HG03135 (cell line): ENCODE data around the gene FIZ1.

Source experiments
- ATAC-seq: cut with Tn5 transposase; IDR thresholded peaks from one replicate; pipeline ENCODE4 v1.9.1; 2021; ENCODE audit warnings: mild to moderate bottlenecking, moderate library complexity; ENCODE audit not compliant: unreplicated experiment

The FIZ1 gene

GRCh38 chr19:55636723-55637122 lies 37.4 kb upstream of the FIZ1 start:
- ATAC-seq, result no peak

GRCh38 chr19:55635856-55636440 lies 36.6 kb upstream of the FIZ1 start:
- no peak for ATAC-seq

GRCh38 chr19:55635334-55635717 lies 36.0 kb upstream of the FIZ1 start:
- ATAC-seq, result no peak

DNA sequence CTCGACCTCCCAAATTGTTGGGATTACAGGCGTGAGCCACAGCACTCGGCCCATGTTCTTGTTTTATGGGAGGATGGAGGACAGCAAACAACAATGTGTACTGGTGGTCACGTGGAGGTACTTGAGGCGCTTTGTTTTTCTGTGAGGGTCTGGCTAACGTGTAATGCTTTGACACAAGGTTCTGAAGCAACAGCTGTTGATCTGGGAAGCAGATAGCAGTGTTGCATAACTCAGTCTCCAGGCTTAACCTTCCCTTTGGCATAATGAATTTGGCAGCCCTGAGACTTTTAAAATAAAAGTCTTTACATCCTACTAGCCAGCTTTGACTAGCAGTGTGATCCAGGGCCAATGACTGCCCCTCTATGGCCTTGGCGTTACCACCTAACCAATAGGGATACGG lies 34.5 kb upstream of the FIZ1 start:
- no peak for ATAC-seq

GRCh38 chr19:55632463-55632834 lies 33.1 kb upstream of the FIZ1 start:
- no peak for ATAC-seq

DNA sequence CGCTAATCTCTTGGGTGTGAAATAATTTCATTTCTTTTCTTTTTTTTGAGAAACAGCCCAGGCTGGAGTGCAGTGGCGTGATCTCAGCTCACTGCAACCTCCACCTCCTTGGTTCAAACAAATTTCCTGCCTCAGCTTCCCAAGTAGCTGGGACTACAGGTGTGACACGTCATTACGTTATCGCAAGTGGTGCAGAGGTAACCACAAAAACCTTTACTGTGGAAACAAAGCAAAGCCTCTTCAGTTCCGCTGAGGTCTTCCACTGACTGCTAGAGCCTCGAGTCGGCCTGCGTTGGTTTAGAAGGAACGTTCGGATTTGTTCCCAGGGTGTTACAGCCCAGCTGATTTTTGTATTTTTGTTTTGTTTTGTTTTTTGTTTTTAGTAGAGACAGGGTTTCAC lies 27.0 kb upstream of the FIZ1 start:
- ATAC-seq, result no peak

DNA sequence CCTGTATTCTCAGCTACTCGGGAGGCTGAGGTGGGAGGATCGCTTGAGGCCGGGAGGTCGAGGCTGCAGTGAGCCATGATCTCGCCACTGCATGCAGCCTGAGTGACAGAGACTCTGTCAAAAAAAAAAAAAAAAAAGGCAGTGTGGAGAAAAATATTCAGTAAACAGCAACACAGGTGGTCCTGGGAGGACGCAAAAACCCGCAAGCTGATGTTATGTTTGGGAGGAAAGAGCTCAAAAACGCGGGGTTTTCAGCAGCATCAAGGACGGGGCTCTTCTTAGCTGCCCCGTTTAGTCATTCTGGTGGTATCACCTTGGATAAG lies 25.6 kb upstream of the FIZ1 start:
- no peak for ATAC-seq

- ATAC-seq, result no peak
Observed at GRCh38 chr19:55624109-55625003, 25.0 kb upstream of the FIZ1 start, which contains the start of gene ZNF784. TSS of gene ZNF784 (minus strand) at chr19:55624566. CDS start at chr19:55624561, 5 bp downstream.

GRCh38 chr19:55623561-55623960 lies 24.2 kb upstream of the FIZ1 start:
- no peak for ATAC-seq

DNA sequence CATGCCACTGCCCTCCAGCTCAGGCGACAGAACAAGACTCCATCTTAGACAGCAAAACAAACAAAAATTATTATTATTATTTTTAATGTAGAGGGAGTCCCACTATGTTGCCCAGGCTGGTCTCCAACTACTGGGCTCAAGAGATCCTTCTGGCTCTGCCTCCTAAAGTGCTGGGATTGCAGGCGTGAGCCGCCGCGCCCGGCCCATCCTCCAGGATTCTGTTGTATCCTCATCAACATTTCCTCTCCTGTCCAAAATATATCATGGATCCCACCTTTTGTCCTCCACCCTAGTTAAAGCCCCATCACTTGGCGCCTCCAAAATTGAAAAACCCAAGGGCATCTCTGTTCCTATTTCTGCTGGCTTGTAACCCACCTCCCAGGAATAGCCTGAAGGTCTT lies 23.8 kb upstream of the FIZ1 start:
- ATAC-seq, result no peak

- no peak for ATAC-seq
Observed at GRCh38 chr19:55622242-55622969, 23.1 kb upstream of the FIZ1 start.

- no peak for ATAC-seq
Observed at GRCh38 chr19:55621673-55622231, 22.4 kb upstream of the FIZ1 start.

- no peak for ATAC-seq
Observed at GRCh38 chr19:55621205-55621672, 21.9 kb upstream of the FIZ1 start.

GRCh38 chr19:55620410-55621204 lies 21.3 kb upstream of the FIZ1 start:
- ATAC-seq, result no peak

GRCh38 chr19:55619286-55619685 lies 20.0 kb upstream of the FIZ1 start:
- ATAC-seq, result no peak

DNA sequence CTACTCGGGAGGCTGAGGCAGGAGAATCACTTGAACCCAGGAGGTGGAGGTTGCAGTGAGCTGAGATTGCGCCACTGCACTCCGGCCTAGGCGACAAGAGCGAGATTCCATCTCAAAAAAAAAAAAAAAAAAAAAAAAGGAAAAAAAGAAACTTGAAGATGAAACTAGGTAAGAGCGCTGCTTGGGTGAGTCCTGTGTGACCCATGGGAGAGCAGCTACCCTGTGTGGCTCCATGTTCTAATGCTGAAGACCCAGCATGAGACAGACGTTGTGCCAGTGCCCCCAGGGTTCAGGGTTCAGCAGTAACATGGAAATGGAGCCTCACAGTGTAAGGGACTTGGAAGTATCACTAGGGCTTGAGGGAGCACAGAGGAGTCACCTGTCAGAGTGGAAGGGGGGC lies 19.1 kb upstream of the FIZ1 start:
- ATAC-seq, result no peak

DNA sequence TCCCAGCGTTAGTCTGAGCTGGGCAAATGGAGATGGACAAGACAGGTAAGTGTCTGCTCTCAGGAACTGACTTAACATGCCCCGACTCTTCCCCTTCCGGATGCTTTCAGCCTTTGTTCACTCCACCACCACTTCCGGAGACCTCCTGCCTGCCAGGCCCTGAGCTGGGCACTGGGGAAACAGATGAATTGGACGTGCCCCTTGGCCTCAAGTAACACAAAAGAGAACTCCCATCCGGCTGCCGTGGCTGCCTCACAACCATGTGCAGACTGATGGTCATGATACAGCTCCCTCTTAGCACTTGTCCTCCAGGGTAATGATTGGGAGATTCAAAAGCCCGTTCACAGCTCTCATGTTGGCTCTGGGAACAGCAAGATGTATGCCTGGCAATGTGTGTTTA lies 18.1 kb upstream of the FIZ1 start:
- ATAC-seq, result no peak

DNA sequence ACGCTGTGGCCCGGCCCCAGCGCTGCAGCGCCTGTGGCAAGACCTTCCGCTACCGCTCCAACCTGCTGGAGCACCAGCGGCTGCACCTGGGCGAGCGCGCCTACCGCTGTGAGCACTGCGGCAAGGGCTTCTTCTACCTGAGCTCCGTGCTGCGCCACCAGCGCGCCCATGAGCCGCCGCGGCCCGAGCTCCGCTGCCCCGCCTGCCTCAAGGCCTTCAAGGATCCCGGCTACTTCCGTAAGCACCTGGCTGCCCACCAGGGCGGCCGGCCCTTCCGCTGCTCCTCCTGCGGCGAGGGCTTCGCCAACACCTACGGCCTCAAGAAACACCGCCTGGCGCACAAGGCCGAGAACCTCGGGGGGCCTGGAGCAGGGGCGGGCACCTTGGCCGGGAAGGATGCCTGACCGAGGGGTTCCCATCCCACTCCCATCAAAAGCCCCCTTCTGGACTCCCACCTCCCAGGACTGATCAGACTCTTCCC lies 17.1 kb upstream of the FIZ1 start:
- ATAC-seq, result no peak

DNA sequence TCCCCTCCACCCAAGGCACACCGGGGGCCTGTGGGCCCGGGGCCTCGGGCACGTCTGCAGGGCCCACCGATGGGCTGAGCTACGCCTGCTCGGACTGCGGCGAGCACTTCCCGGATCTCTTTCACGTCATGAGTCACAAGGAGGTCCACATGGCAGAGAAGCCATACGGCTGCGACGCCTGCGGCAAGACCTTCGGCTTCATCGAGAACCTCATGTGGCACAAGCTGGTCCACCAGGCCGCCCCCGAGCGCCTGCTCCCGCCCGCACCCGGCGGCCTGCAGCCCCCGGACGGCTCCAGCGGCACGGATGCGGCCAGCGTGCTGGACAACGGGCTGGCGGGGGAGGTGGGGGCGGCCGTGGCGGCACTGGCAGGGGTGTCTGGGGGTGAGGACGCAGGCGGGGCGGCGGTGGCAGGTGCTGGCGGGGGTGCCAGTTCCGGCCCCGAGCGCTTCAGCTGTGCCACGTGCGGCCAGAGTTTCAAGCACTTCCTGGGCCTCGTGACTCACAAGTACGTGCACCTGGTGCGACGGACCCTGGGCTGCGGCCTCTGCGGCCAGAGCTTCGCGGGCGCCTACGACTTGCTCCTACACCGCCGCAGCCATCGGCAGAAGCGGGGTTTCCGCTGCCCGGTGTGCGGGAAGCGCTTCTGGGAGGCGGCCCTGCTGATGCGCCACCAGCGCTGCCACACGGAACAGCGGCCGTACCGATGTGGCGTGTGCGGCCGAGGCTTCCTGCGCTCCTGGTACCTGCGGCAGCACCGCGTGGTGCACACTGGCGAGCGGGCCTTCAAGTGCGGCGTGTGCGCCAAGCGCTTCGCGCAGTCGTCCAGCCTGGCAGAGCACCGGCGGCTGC lies 16.5 kb upstream of the FIZ1 start:
- ATAC-seq, result no peak
